Astrocyte (in vitro differentiated cells and primary cell): ENCODE results near the gene SSH2.

Source experiments
- EZH2 ChIP-seq: IDR thresholded peaks from 2 replicates; pipeline ENCODE4 v1.6.1; 2012; ENCODE audit warnings: mild to moderate bottlenecking, low read length, inconsistent platforms; ENCODE audit not compliant: insufficient read depth
- TF ChIP-seq, protein P1 (sequence below): IDR thresholded peaks from 2 replicates; pipeline ENCODE4 v1.5.1; 2011; ENCODE audit warnings: low read depth, mild to moderate bottlenecking, inconsistent platforms, low read length, moderate library complexity; ENCODE audit not compliant: insufficient read depth

- TF ChIP-seq, protein P1, sequence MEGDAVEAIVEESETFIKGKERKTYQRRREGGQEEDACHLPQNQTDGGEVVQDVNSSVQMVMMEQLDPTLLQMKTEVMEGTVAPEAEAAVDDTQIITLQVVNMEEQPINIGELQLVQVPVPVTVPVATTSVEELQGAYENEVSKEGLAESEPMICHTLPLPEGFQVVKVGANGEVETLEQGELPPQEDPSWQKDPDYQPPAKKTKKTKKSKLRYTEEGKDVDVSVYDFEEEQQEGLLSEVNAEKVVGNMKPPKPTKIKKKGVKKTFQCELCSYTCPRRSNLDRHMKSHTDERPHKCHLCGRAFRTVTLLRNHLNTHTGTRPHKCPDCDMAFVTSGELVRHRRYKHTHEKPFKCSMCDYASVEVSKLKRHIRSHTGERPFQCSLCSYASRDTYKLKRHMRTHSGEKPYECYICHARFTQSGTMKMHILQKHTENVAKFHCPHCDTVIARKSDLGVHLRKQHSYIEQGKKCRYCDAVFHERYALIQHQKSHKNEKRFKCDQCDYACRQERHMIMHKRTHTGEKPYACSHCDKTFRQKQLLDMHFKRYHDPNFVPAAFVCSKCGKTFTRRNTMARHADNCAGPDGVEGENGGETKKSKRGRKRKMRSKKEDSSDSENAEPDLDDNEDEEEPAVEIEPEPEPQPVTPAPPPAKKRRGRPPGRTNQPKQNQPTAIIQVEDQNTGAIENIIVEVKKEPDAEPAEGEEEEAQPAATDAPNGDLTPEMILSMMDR: no peak
- TF ChIP-seq EZH2: no peak
These were observed 91.1 kb downstream of the SSH2 start for GRCh38 chr17:29838961-29839360.
